RWPE2 (cell line): ENCODE data around the gene C2CD3.
"Not testable (repeated sequence)": the region's sequence is repeated elsewhere in the genome, so short reads cannot be mapped to it uniquely, and the experiment has no call there.

Experiments used
- ATAC-seq: fragments of 200-7000 bp; cut with Tn5 transposase; 3 replicates; pipeline ENCODE4 v1.9.1; 2021; ENCODE audit warnings: low read depth
- DNase-seq: peaks from one replicate; pipeline ENCODE4 v3.0.0-alpha.2; 2020; ENCODE audit warnings: low spot score
- H3K27ac ChIP-seq: fragments of 450-650 bp; 2 replicates; pipeline ENCODE4 v1.5.1; 2017; ENCODE audit warnings: mild to moderate bottlenecking; ENCODE audit not compliant: poor library complexity, severe bottlenecking
- H3K27me3 ChIP-seq: fragments of 250-450 bp; sonication (Bioruptor Pico); 2 replicates; pipeline ENCODE4 v1.5.1; 2021; ENCODE audit warnings: mild to moderate bottlenecking, moderate library complexity; ENCODE audit not compliant: insufficient read depth, poor library complexity, severe bottlenecking
- H3K36me3 ChIP-seq: fragments of 250-450 bp; sonication (Bioruptor Pico); 2 replicates; pipeline ENCODE4 v1.5.1; 2020; ENCODE audit warnings: low read depth, mild to moderate bottlenecking, moderate library complexity
- H3K4me1 ChIP-seq: fragments of 250-450 bp; sonication (Bioruptor Pico); 2 replicates; pipeline ENCODE4 v1.5.1; 2021; ENCODE audit warnings: mild to moderate bottlenecking, moderate library complexity; ENCODE audit not compliant: insufficient read depth, poor library complexity, severe bottlenecking
- H3K4me3 ChIP-seq: fragments of 250-450 bp; sonication (Bioruptor Pico); 2 replicates; pipeline ENCODE4 v1.5.1; 2021; ENCODE audit warnings: mild to moderate bottlenecking, moderate library complexity; ENCODE audit not compliant: severe bottlenecking
- H3K9me3 ChIP-seq: fragments of 250-450 bp; sonication (Bioruptor Pico); 2 replicates; pipeline ENCODE4 v1.5.1; 2021; ENCODE audit warnings: mild to moderate bottlenecking, moderate library complexity; ENCODE audit not compliant: severe bottlenecking
- TF ChIP-seq, protein P1 (sequence below): fragments of 450-650 bp; IDR thresholded peaks from one replicate; pipeline ENCODE4 v1.5.1; 2017; ENCODE audit warnings: mild to moderate bottlenecking, moderate library complexity; ENCODE audit not compliant: poor library complexity, severe bottlenecking

The C2CD3 gene

DNA sequence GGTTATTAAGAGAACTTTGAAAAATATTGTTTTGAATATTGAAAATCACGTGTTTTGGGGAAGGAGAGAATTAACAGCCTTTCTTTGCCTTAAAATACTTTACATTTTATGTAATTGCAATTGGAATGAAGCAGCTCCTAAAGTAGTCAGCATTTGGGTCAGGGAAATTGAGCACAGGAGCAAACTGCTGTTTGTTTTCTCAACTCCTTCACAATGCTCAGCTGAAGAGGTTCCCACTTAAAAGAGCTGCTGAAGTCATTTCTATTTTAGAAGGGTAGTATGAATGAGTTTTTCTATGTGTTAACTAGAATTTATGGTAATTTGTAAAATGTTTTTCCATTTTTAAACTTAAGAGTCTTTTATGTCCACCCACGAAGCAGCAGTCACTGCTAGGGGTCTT is 180.1 kb downstream of the C2CD3 start:
- TF ChIP-seq, protein P1, sequence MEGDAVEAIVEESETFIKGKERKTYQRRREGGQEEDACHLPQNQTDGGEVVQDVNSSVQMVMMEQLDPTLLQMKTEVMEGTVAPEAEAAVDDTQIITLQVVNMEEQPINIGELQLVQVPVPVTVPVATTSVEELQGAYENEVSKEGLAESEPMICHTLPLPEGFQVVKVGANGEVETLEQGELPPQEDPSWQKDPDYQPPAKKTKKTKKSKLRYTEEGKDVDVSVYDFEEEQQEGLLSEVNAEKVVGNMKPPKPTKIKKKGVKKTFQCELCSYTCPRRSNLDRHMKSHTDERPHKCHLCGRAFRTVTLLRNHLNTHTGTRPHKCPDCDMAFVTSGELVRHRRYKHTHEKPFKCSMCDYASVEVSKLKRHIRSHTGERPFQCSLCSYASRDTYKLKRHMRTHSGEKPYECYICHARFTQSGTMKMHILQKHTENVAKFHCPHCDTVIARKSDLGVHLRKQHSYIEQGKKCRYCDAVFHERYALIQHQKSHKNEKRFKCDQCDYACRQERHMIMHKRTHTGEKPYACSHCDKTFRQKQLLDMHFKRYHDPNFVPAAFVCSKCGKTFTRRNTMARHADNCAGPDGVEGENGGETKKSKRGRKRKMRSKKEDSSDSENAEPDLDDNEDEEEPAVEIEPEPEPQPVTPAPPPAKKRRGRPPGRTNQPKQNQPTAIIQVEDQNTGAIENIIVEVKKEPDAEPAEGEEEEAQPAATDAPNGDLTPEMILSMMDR = no peak
- no peaks in the 10 kb centered on the region for H3K4me1 ChIP-seq
- ATAC-seq (no peak), DNase-seq (no peak)
- no peaks in the 10 kb centered on the region for H3K36me3 ChIP-seq
- no peaks in the 10 kb centered on the region for H3K27me3 ChIP-seq
- H3K27ac ChIP-seq = no peak overlapping the region
- H3K9me3 ChIP-seq = no peaks in the 10 kb centered on the region
- H3K4me3 ChIP-seq = no peak overlapping the region

DNA sequence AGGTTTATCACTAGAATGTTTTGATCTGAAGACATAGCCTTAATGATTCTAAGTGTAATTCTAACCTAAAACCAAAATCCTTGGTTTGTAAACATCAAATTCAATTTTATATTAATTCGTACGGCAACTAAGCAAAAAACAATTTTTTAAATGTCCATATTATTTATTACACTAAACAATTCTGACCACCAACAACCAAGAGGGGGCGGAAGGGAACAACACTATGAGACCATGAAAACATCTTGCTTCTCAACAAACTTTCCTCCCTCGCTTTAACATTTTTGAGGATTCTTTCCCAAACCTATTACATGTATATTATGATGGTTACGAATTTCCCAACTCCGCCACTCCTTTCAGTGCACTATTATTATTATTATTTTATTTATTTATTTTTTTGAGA is 181.6 kb downstream of the C2CD3 start:
- TF ChIP-seq, protein P1 = peak; percentile 8
- no peak for DNase-seq
- no peaks in the 10 kb centered on the region for H3K9me3 ChIP-seq
- ATAC-seq = no peak
- no peaks in the 10 kb centered on the region for H3K36me3 ChIP-seq
- no peak overlapping the region for H3K27ac ChIP-seq
- H3K4me1 ChIP-seq = no peaks in the 10 kb centered on the region
- H3K27me3 ChIP-seq = no peaks in the 10 kb centered on the region
- H3K4me3 ChIP-seq = no peak overlapping the region

DNA sequence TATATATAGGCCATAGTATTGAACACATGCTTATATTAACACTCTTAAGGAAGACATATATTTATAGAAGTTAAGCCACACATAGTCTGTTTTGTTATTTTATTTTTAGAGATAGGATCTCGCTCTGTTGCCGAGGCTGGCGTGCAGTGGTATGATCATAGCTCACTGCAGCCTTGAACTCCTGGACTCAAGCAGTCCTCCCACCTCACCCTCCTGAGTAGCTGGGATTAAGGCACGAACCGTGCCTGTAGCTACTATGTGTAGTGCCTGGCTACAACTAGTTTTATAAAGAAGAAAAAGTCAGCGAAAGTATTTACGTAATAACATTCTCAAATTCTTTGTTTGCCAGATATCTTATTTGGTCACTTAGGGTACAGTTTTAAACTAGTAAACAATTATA is 182.6 kb downstream of the C2CD3 start:
- Histone ChIP-seq H3K9me3 (no peaks in the 10 kb centered on the region), H3K36me3 (no peaks in the 10 kb centered on the region), H3K27ac (no peak overlapping the region), H3K4me1 (no peaks in the 10 kb centered on the region), H3K27me3 (no peaks in the 10 kb centered on the region), H3K4me3 (no peak overlapping the region)
- DNase-seq (no peak), ATAC-seq (no peak)
- TF ChIP-seq, protein P1 = no peak

DNA sequence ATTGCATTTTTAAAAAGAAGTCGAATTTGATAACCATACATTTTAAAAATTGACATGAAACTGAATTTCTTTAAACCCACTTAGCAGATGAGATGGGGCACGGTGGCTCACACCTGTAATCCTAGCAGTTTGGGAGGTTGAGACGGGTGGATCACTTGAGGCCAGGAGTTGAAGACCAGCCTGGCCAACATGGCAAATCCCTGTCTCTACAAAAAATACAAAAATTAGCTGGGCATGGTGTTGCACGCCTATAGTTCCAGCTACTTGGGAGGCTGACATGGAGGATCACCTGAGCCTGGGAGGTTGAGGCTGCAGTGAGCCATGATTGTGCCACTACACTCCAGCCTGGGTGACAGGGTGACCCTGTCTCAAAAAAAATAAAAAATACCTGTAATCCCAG is 185.1 kb downstream of the C2CD3 start:
- not testable (repeated sequence) for H3K9me3 ChIP-seq, H3K4me3 ChIP-seq, H3K27ac ChIP-seq, ATAC-seq, DNase-seq, H3K36me3 ChIP-seq, H3K4me1 ChIP-seq, H3K27me3 ChIP-seq

DNA sequence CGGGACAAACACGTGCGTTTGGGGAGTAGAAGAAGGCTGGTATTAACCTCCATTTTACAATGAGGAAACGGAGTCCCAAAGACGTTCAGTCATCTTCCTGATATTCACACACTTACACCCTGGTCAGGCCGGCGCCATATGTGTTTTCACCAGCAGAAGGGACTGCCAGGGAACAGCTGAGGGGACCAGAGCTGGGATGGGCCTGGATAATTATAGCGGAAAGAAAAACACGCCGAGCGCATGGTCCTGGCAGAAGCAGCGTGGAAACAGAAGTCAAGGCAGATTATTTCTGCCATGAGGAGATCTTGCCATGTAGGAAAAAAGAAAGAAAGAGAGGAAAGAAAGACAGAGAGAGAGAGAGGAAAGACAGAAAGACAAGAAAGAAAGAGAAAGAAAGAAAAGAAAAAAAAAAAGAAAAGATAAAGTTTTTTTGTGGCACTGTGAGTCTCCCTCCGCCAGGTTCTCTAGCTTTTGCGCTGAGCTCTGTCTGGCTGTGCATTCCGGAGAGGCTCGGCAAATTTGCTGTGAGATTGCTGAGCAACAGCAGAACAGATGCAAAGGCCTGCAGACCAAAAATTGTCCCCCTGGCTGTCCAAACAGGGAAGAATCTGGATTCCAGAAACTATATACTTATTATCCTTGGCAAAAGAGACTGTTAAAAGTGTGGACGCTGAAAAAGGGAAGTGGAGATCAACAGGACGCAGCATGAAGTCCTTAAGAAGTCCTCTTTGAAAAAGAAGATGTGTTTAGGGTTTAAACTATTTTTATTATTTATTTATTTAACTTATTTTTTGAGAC is 186.9 kb downstream of the C2CD3 start:
- Histone ChIP-seq H3K36me3 (no peaks in the 10 kb centered on the region), H3K27ac (peak overlapping the region; percentile 59), H3K4me1 (peaks cover 11% of the 10 kb centered on the region), H3K27me3 (no peaks in the 10 kb centered on the region), H3K4me3 (peak overlapping the region; percentile 45), H3K9me3 (no peaks in the 10 kb centered on the region)
- TF ChIP-seq, protein P1 = no peak
- ATAC-seq = no peak
- DNase-seq = no peak
